Mesodermal cell (in vitro differentiated cells): ENCODE results near the gene OR7C2.

ENCODE experiments used
- H3K27ac ChIP-seq: 2 replicates; pipeline ENCODE4 v1.7.0; 2013; ENCODE audit warnings: mild to moderate bottlenecking, low read depth, low read length, moderate library complexity; ENCODE audit not compliant: severe bottlenecking
- H3K36me3 ChIP-seq: 2 replicates; pipeline ENCODE4 v1.7.1; 2013; ENCODE audit warnings: mild to moderate bottlenecking, low read length, moderate library complexity; ENCODE audit not compliant: control insufficient read depth, insufficient read depth
- H3K4me1 ChIP-seq: one replicate; pipeline ENCODE4 v1.7.1; 2013; ENCODE audit warnings: mild to moderate bottlenecking, low read length; ENCODE audit not compliant: insufficient read depth, control insufficient read depth, poor library complexity, severe bottlenecking
- H3K4me3 ChIP-seq: 2 replicates; pipeline ENCODE4 v1.7.0; 2013; ENCODE audit warnings: low read length, control low read depth, mild to moderate bottlenecking; ENCODE audit not compliant: insufficient read depth, poor library complexity, severe bottlenecking; ENCODE audit errors: extremely low read depth
- H3K9me3 ChIP-seq: 2 replicates; pipeline ENCODE4 v1.7.1; 2013; ENCODE audit warnings: mild to moderate bottlenecking, low read length, moderate library complexity; ENCODE audit not compliant: control insufficient read depth
- WGBS, 2 experiments: methylation state at CpG; one replicate each; pipeline ENCODE4 v1.1.5; 2013; ENCODE audit warnings: missing lambda C conversion rate in 2 of 2; ENCODE audit not compliant: insufficient coverage in 2 of 2; 5-methylcytosine and 5-hydroxymethylcytosine counted together

The OR7C2 gene

DNA sequence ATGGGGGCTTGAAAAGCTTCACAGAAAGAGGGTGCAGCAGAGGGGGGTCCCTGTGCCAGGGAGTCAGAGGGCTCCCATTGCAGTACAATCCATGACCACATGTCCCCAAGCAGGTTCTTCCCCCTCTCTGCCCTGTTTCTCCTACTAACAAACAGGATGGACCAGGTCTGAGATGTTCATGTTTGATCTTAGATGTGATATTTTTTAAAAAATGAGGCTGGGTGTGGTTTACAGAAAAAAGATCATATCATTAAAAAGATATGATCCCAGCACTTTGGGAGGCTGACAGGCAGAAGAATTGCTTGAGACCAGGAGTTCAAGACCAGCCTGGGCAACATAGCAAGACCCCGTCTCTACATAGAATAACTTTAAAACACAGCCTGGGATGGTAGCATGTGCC is 9.1 kb downstream of the OR7C2 start:
- H3K4me3 ChIP-seq, result no peak overlapping the region
- no peaks in the 10 kb centered on the region for H3K4me1 ChIP-seq
- no peak overlapping the region for H3K27ac ChIP-seq
- WGBS, 2 experiments, result 100% methylated on average over 1 of the region's 1 CpG; no CpG with 5 or more reads in 1 of the 2 experiments
- H3K9me3 ChIP-seq, result peaks cover 45% of the 10 kb centered on the region
- H3K36me3 ChIP-seq, result no peaks in the 10 kb centered on the region

DNA sequence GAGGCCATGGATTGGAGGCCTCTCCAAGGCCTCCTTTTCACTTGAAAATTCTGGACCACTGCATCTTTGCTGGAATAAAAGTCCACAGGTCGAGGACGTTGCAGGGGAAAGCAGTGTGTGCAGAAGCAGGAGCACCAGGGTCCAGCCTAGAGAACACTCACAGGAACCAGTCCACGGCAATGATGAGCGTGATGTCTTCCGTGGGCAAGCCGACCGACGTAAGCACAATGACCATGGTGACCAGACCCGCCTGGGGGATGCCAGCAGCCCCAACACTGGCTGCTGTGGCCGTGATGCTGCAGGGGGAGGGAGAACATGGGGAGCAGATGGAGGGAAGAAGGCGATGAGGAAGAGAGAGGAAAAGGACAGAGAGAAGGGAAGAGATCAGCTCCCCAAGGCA is 11.5 kb downstream of the OR7C2 start:
- Histone ChIP-seq H3K4me3 (no peak overlapping the region), H3K27ac (no peak overlapping the region), H3K9me3 (peaks cover 42% of the 10 kb centered on the region), H3K4me1 (no peaks in the 10 kb centered on the region), H3K36me3 (no peaks in the 10 kb centered on the region)
- WGBS, 2 experiments, result 68 to 79% methylated on average over 10 of the region's 11 CpGs

DNA sequence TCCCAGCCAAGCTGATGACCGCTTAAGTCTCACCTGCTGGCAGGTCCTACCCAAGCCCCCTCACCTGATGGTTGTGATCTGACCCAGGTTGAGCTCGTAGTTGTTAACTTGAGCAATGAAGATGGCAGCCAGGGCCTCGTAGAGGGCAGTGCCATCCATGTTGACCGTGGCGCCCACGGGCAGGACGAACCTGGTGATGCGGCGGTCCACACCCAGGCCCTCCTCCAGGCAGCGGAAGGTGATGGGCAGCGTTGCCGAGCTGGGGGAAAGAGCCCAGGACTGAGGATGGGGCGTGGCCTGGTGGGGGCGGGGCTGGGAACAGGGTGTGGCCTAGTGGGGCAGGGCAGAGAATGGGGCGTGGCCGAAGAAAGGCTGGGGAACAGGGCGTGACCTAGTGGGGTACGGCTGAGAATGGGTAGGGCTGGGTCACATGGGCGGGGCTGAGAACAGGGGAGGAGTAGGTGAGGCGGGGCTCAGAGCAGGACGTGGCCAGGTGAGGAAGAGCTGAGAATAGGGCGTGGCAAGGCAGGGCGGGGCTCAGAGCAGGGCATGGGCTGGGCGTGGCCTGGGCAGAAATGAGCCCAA is 12.9 kb downstream of the OR7C2 start:
- Histone ChIP-seq H3K36me3 (no peaks in the 10 kb centered on the region), H3K4me3 (no peak overlapping the region), H3K9me3 (peaks cover 45% of the 10 kb centered on the region), H3K4me1 (no peaks in the 10 kb centered on the region), H3K27ac (no peak overlapping the region)
- 74 to 75% methylated on average over 17 to 22 of the region's 24 CpGs for WGBS, 2 experiments

DNA sequence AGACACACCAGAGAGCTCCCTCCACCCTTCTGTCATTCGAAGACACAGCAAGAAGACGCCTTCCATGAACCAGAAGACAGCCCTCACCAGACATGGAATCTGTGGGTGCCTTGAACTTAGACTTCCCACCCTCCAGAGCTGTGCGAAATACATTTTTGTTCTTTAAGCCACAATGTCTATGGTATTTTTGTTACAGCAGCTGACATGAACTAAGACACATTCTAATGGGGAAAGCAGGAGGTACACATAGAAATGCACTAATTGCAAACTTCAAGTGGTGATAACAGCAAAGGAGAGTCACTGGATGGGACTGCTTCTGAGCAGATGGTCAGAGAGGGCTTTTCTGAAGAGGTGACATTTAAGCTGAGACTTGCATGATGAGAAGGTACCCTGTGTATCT is 16.2 kb downstream of the OR7C2 start:
- Histone ChIP-seq H3K9me3 (peaks cover 56% of the 10 kb centered on the region), H3K36me3 (no peaks in the 10 kb centered on the region), H3K4me3 (no peak overlapping the region), H3K27ac (no peak overlapping the region), H3K4me1 (no peaks in the 10 kb centered on the region)
- WGBS, 2 experiments, result 60% methylated on average over 1 of the region's 3 CpGs; no CpG with 5 or more reads in 1 of the 2 experiments

DNA sequence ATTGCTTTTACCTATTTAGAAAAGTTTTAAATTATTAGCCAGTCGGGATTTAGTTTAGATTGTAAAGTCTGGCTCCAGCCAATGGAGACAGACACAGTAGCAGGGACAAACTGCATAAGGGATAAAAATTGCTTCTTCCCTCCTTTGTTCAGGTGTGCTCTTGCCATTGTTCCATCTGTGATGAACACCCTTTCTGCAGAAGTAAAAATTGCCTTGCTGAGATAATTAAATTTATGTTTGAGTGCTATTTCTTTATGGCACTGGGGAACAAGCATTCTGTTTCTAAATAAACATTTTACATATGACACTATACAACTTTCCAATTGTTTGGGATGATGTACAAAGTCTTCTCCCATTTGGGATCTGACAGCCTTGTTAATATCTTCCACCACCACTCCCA is 18.0 kb downstream of the OR7C2 start:
- Histone ChIP-seq H3K9me3 (peaks cover 49% of the 10 kb centered on the region), H3K4me3 (no peak overlapping the region), H3K4me1 (no peaks in the 10 kb centered on the region), H3K27ac (no peak overlapping the region), H3K36me3 (no peaks in the 10 kb centered on the region)
- no CpG with 5 or more reads among the region's 1 CpG for WGBS, 2 experiments

DNA sequence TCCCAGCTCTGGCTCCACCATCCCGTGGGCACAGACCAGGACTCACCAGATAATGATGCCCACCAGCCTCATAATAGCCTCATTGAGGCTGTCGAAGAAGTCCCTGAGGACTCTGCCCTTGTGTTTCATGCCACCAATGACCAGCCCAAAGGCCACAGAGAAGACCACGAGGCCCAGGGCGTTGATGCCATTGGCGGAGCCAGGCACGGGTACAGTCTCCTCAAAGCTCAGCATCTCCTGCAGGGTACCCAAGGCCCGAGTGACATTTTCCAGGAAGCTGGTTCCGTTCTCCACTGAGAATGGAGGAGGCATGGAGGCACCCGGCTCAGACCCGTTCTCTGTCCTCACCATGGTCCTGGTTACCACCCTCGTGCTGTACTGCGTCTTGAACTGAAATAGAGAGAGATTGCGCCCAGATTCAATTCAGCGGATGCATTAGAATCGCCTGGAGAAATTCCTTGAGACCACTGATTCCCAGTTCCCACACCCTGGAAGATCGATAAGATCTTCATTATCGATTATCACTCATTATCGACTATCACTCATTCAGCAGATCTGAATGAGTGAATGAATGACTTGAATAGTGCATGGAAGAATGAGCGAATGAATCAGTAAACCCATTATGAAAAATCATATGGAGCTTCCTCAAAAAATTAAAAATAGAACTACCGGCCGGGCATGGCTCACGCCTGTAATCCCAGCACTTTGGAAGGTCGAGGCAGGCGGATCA is 20.8 kb downstream of the OR7C2 start:
- H3K4me1 ChIP-seq, result no peaks in the 10 kb centered on the region
- no peaks in the 10 kb centered on the region for H3K36me3 ChIP-seq
- H3K9me3 ChIP-seq, result peaks cover 38% of the 10 kb centered on the region
- H3K27ac ChIP-seq, result no peak overlapping the region
- no peak overlapping the region for H3K4me3 ChIP-seq
- WGBS, 2 experiments, result 81 to 82% methylated on average over 15 to 20 of the region's 24 CpGs

DNA sequence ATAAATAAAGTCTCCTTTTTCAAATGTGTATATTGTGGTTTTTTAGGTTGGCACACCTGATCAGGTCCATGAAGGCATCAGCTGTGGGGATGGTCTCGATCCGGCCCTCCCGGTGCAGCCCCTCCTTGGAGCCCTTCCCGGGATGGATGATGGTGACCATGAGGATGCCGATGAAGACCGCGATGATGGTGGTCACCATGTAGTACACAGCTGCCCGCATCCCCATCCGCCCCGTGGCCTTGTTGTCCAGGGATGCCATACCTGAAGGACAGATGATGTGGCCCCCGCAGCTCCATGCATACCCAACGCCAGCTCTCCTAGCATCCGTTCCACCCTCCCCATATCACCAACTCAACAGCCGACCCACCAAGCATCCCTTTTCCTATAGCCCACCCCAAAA is 27.0 kb downstream of the OR7C2 start:
- H3K4me3 ChIP-seq, result no peak overlapping the region
- H3K27ac ChIP-seq, result no peak overlapping the region
- no peaks in the 10 kb centered on the region for H3K4me1 ChIP-seq
- peaks cover 23% of the 10 kb centered on the region for H3K9me3 ChIP-seq
- 86 to 88% methylated on average over 13 to 14 of the region's 14 CpGs for WGBS, 2 experiments
- no peaks in the 10 kb centered on the region for H3K36me3 ChIP-seq

DNA sequence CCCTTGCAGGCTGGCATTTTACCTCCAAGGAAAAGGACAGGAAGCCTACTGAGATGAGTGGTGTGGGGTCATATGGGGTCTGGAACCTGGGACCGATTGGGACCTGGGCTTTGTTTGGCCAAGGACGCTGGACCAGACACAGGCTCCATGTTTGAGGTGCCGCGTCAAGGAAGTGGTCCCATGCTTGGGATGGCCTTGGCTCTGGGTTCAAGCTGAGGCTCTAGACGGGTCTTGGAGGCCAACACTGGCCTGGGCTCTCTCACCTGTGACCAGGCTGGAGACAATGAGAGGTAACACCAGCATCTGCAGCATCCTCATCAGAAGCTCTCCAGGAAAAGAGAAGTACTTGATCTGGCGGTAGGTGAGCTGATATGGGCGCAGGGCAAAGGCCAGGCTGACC is 30.2 kb downstream of the OR7C2 start:
- H3K9me3 ChIP-seq, result peaks cover 21% of the 10 kb centered on the region
- WGBS, 2 experiments, result 64 to 70% methylated on average over 7 of the region's 7 CpGs
- H3K36me3 ChIP-seq, result no peaks in the 10 kb centered on the region
- no peak overlapping the region for H3K4me3 ChIP-seq
- no peak overlapping the region for H3K27ac ChIP-seq
- no peaks in the 10 kb centered on the region for H3K4me1 ChIP-seq

DNA sequence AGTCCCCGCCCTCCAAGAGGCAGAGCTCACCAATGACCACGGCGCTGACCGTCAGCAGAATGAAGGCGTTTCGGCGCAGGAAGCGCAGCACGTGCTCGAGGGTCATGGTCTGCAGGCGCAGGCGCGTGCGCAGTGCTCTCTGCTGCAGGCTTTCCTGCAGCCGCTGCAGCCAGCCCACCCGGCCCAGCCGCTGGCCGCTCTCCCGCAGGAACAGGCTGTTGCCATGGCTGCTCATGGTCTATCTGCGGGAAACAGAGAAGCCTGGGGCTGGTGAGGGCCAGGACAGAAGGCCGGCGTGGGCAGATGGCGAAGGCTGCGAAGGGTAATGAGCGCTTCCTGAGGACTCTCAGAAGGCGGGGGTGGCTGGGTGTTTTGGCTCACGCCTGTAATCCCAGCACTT is 31.4 kb downstream of the OR7C2 start:
- WGBS, 2 experiments, result 86 to 87% methylated on average over 25 to 27 of the region's 27 CpGs
- peaks cover 14% of the 10 kb centered on the region for H3K9me3 ChIP-seq
- H3K4me3 ChIP-seq, result no peak overlapping the region
- H3K4me1 ChIP-seq, result no peaks in the 10 kb centered on the region
- H3K27ac ChIP-seq, result no peak overlapping the region
- H3K36me3 ChIP-seq, result no peaks in the 10 kb centered on the region

DNA sequence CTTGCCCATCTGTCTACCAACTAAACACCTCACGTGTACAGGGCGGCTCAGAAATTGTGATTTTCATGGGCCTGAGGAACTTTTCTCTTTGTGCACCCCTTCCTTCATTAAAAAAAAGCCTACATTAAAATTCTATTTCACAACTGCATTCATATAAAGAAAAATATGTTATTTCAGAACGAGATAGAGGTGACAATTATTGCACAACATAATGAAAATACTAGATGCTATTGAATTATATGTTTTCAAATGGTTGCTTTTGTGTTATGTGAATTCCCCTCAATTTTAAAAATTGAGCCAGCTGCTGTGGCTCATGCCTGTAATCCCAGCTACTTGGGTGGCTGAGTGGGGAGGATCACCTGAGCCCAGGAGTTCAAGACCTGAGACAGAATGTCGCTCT is 33.2 kb downstream of the OR7C2 start:
- H3K9me3 ChIP-seq, result peaks cover 5% of the 10 kb centered on the region
- H3K4me3 ChIP-seq, result no peak overlapping the region
- no peaks in the 10 kb centered on the region for H3K4me1 ChIP-seq
- H3K36me3 ChIP-seq, result no peaks in the 10 kb centered on the region
- 80 to 86% methylated on average over 1 to 2 of the region's 4 CpGs for WGBS, 2 experiments
- H3K27ac ChIP-seq, result no peak overlapping the region

DNA sequence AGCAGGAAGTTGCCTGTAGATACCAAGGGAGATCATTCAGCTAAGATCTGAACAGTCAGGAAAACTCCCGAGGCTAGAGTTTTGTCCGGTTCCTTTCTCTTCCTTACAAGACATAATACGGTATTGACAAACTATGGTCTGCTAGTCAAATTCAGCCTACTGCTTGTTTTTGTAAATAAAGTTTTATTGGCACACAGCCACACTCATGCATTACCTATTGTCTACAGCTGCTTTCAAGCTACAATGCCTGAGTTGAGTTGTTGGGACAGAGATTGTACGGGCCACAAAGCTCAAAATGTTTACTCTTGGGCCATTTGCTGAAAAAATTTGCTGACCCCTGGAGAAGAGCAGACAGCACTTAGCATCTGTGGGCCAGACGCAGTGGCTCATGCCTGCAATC is 35.8 kb downstream of the OR7C2 start:
- 64 to 83% methylated on average over 3 to 4 of the region's 5 CpGs for WGBS, 2 experiments
- Histone ChIP-seq H3K4me1 (no peaks in the 10 kb centered on the region), H3K4me3 (no peak overlapping the region), H3K36me3 (no peaks in the 10 kb centered on the region), H3K27ac (no peak overlapping the region), H3K9me3 (peaks cover 5% of the 10 kb centered on the region)
